H1 (cell line): ENCODE results near the gene UMODL1. TPM values are rescaled to one million over a fixed set of nuclear protein-coding genes. Genes with fewer than 3 reads are reported as not detected.
A peak's percentile ranks its signal among the peaks of the same experiment; 100 is the strongest.

Experiments used
- CTCF ChIA-PET: fragments of 300-600 bp; sonication (Branson Sonifier 250); formaldehyde crosslinking; loops from one replicate; lab custom pipeline; 2021; ENCODE audit not compliant: partially characterized antibody; lab: Charles Lee
- POLR2A ChIA-PET: fragments of 300-600 bp; sonication (Branson Sonifier 250); formaldehyde crosslinking; loops from one replicate; lab custom pipeline; 2021; ENCODE audit warnings: inconsistent platforms; ENCODE audit not compliant: partially characterized antibody; lab: Charles Lee
- DNase-seq, 2 experiments: peaks; one replicate each; pipeline versions ENCODE4 v3.0.0 to v3.0.0-alpha.2; 2010 to 2022; ENCODE audit warnings: low spot score in 2 of 2, low read depth in 1 of 2, mixed read lengths in 1 of 2
- FAIRE-seq: peaks from 2 replicates; lab custom pipeline; 2011; peaks lifted over from hg19 to GRCh38; lab: Jason Lieb, UNC
- H2AFZ ChIP-seq: 2 replicates; pipeline ENCODE4 v1.8.1; 2012; ENCODE audit warnings: low read length, inconsistent platforms
- H2AK5ac ChIP-seq: 2 replicates; pipeline ENCODE4 v1.6.1; 2013; ENCODE audit warnings: low read depth, low read length
- H2BK120ac ChIP-seq: replicated peaks from 2 replicates; pipeline ENCODE3; 2013; ENCODE audit warnings: low read depth, low read length, inconsistent platforms
- H2BK12ac ChIP-seq: 2 replicates; pipeline ENCODE4 v1.6.1; 2013; ENCODE audit warnings: low read depth, low read length
- H2BK15ac ChIP-seq: 2 replicates; pipeline ENCODE4 v1.6.1; 2013; ENCODE audit warnings: low read length
- H2BK20ac ChIP-seq: 2 replicates; pipeline ENCODE4 v1.6.1; 2013; ENCODE audit warnings: low read length
- H2BK5ac ChIP-seq: 2 replicates; pipeline ENCODE4 v1.6.1; 2013; ENCODE audit warnings: low read depth, low read length
- H3K14ac ChIP-seq: 2 replicates; pipeline ENCODE4 v1.6.1; 2013; ENCODE audit warnings: inconsistent platforms; ENCODE audit not compliant: insufficient read length
- H3K18ac ChIP-seq: 2 replicates; pipeline ENCODE4 v1.6.1; 2013; ENCODE audit warnings: low read length; ENCODE audit errors: extremely low read depth
- H3K23ac ChIP-seq: 2 replicates; pipeline ENCODE4 v1.6.1; 2013; ENCODE audit warnings: inconsistent platforms; ENCODE audit not compliant: insufficient read length
- H3K23me2 ChIP-seq: 2 replicates; pipeline ENCODE4 v1.6.1; 2013; ENCODE audit warnings: low read depth, low read length
- H3K27ac ChIP-seq: 2 replicates; pipeline ENCODE4 v1.6.1; 2011; ENCODE audit warnings: low read depth, low read length, inconsistent platforms
- H3K27me3 ChIP-seq, 4 experiments: replicated peaks in 1 of 4; 1 replicate in 1 of 4; 2 replicates in 3 of 4; pipeline versions ENCODE4 v1.6.1 to v1.8.1; 2011 to 2013; ENCODE audit warnings: low read length in 3 of 4, mild to moderate bottlenecking in 3 of 4, inconsistent platforms in 2 of 4, mixed read lengths in 2 of 4, moderate library complexity in 1 of 4; ENCODE audit not compliant: control insufficient read depth in 3 of 4, insufficient read depth in 3 of 4; ENCODE audit errors: extremely low read depth in 1 of 4
- H3K36me3 ChIP-seq, 4 experiments: 2 replicates each; pipeline versions ENCODE4 v1.6.1 to v1.8.1; 2011 to 2013; ENCODE audit warnings: mild to moderate bottlenecking in 4 of 4, low read length in 3 of 4, moderate library complexity in 2 of 4, control low read depth in 1 of 4, inconsistent platforms in 1 of 4; ENCODE audit not compliant: insufficient read depth in 4 of 4, control insufficient read depth in 2 of 4
- H3K4ac ChIP-seq: replicated peaks from 2 replicates; pipeline ENCODE3; 2013; ENCODE audit warnings: low read length, low read depth, mixed read lengths, inconsistent platforms; ENCODE audit not compliant: insufficient read length
- H3K4me1 ChIP-seq, 4 experiments: replicated peaks in 1 of 4; 1 replicate in 1 of 4; 2 replicates in 3 of 4; pipeline versions ENCODE4 v1.6.1 to v1.8.1; 2011 to 2013; ENCODE audit warnings: low read length in 3 of 4, inconsistent platforms in 2 of 4, mixed read lengths in 1 of 4; ENCODE audit not compliant: insufficient read depth in 4 of 4, control insufficient read depth in 3 of 4
- H3K4me2 ChIP-seq, 2 experiments: 2 replicates each; pipeline versions ENCODE4 v1.6.1 to v1.8.1; 2011 to 2013; ENCODE audit warnings: low read depth in 2 of 2, low read length in 2 of 2, control low read depth in 1 of 2, inconsistent platforms in 1 of 2, mild to moderate bottlenecking in 1 of 2; ENCODE audit not compliant: insufficient read depth in 1 of 2
- H3K4me3 ChIP-seq, 4 experiments: fragments of 200-600, 300-600 bp in 1 of 4; sonication (generic), shearing (Covaris generic), sonication (Bioruptor Twin) in 1 of 4; 2 replicates each; pipeline versions ENCODE4 v1.5.1 to v1.8.1; 2011 to 2016; ENCODE audit warnings: low read length in 4 of 4, low read depth in 3 of 4, control low read depth in 2 of 4, inconsistent platforms in 2 of 4, mild to moderate bottlenecking in 2 of 4, mixed read lengths in 1 of 4, moderate library complexity in 1 of 4; ENCODE audit not compliant: insufficient read depth in 2 of 4; ENCODE audit errors: extremely low read depth in 1 of 4
- H3K56ac ChIP-seq: replicated peaks from 2 replicates; pipeline ENCODE3; 2013; ENCODE audit warnings: low read depth, mild to moderate bottlenecking, mixed read lengths, low read length, inconsistent platforms; ENCODE audit not compliant: insufficient read length
- H3K79me1 ChIP-seq: 2 replicates; pipeline ENCODE4 v1.6.1; 2013; ENCODE audit warnings: low read depth, low read length, control low read depth
- H3K79me2 ChIP-seq, 2 experiments: 2 replicates each; pipeline versions ENCODE4 v1.6.1 to v1.8.1; 2012 to 2013; ENCODE audit warnings: low read length in 2 of 2, mild to moderate bottlenecking in 2 of 2, inconsistent platforms in 1 of 2; ENCODE audit not compliant: insufficient read depth in 2 of 2, control insufficient read depth in 1 of 2
- H3K9ac ChIP-seq, 4 experiments: replicated peaks in 1 of 4; 1 replicate in 1 of 4; 2 replicates in 3 of 4; pipeline versions ENCODE4 v1.6.1 to v1.8.1; 2011 to 2013; ENCODE audit warnings: low read depth in 3 of 4, low read length in 3 of 4, control low read depth in 2 of 4, mild to moderate bottlenecking in 2 of 4, moderate library complexity in 2 of 4, inconsistent platforms in 1 of 4; ENCODE audit errors: extremely low read depth in 1 of 4
- H3K9me3 ChIP-seq, 2 experiments: 2 replicates each; pipeline versions ENCODE4 v1.6.1 to v1.8.1; 2012 to 2013; ENCODE audit warnings: mild to moderate bottlenecking in 2 of 2, moderate library complexity in 2 of 2, control low read depth in 1 of 2, inconsistent platforms in 1 of 2, low read depth in 1 of 2, low read length in 1 of 2, mixed read lengths in 1 of 2; ENCODE audit not compliant: insufficient read depth in 2 of 2
- H4K20me1 ChIP-seq, 2 experiments: replicated peaks in 1 of 2; 2 replicates each; pipeline versions ENCODE3 to v1.8.1; 2011 to 2013; ENCODE audit warnings: inconsistent platforms in 2 of 2, low read length in 2 of 2, mild to moderate bottlenecking in 1 of 2; ENCODE audit not compliant: insufficient read depth in 2 of 2, control insufficient read depth in 1 of 2
- H4K5ac ChIP-seq: 2 replicates; pipeline ENCODE4 v1.6.1; 2013; ENCODE audit warnings: low read length, low read depth, mixed read lengths, inconsistent platforms; ENCODE audit not compliant: insufficient read length
- H4K8ac ChIP-seq: 2 replicates; pipeline ENCODE4 v1.8.0; 2013; ENCODE audit warnings: mild to moderate bottlenecking, moderate library complexity, low read length, inconsistent platforms; ENCODE audit not compliant: insufficient read depth; ENCODE audit errors: extremely low read depth
- H4K91ac ChIP-seq: replicated peaks from 2 replicates; pipeline ENCODE3; 2013; ENCODE audit warnings: low read length, mixed read lengths, inconsistent platforms; ENCODE audit not compliant: insufficient read length
- CHD1 ChIP-seq: IDR thresholded peaks from 2 replicates; pipeline ENCODE4 v1.6.1; 2012; ENCODE audit warnings: low read depth, low read length, improper control_type of control experiment
- KDM5A ChIP-seq: fragments of 200-600 bp; IDR thresholded peaks from 2 replicates; pipeline ENCODE4 v1.7.1; 2012; ENCODE audit warnings: mild to moderate bottlenecking, low read length, inconsistent platforms, mixed read lengths
- RNF2 ChIP-seq: fragments of 200-900, 300-1000 bp; sonication (generic); IDR thresholded peaks from 2 replicates; pipeline ENCODE4 v1.7.1; 2016; ENCODE audit warnings: borderline replicate concordance, low read depth, mild to moderate bottlenecking, antibody characterized with exemption, low read length; ENCODE audit not compliant: poor library complexity, severe bottlenecking; ENCODE audit errors: missing control alignments
- WGBS, 2 experiments: shearing (Covaris generic) in 1 of 2; methylation state at CpG; one replicate each; pipeline versions ENCODE4 v1.1.6 to v1.1.7; 2013 to 2015; ENCODE audit warnings: low lambda C conversion rate in 2 of 2, mixed read lengths in 2 of 2, inconsistent platforms in 1 of 2, low coverage in 1 of 2, missing lambda C conversion rate in 1 of 2; ENCODE audit not compliant: insufficient replicate concordance in 2 of 2, insufficient coverage in 1 of 2, insufficient read length in 1 of 2; ENCODE audit errors: extremely low coverage in 1 of 2, missing lambda C conversion rate in 1 of 2; 5-methylcytosine and 5-hydroxymethylcytosine counted together
- polyA plus RNA-seq, 7 experiments: library from polyadenylated mRNA; depleted of rRNA in 3 of 7; stranded (reverse) in 5 of 7; unstranded in 2 of 7; fragments of >200 nt in 5 of 7; fragments of 200-250 nt in 2 of 7; gene quantifications; 1 replicate in 5 of 7; 2 replicates in 1 of 7; 4 replicates in 1 of 7; pipeline versions ENCODE4 v1.2.1 to v1.2.3, GENCODE V29; 2011 to 2013; ENCODE audit warnings: missing spikeins in 2 of 7, mixed read lengths in 2 of 7
- total RNA-seq: library from RNA; stranded (reverse); fragmentation: NEBNext Ultra II Directional; extraction: Animal tissue kit (Norgen Biotek cat#: 25700); gene quantifications from 2 replicates; pipeline ENCODE4 v1.2.1, GENCODE V29; 2021

UMODL1 gene
- total and polyA plus RNA-seq, 2 of the 8 experiments (the other 6 are each of a cell fraction or from before 2014, with no cell fraction given): not detected

GRCh38 chr21:42124081-42124480 is 53.0 kb downstream of the UMODL1 start:
- Histone ChIP-seq H3K4me3 (no peak overlapping the region), H3K4me1 (peaks cover 0 to 6% (median 4%) of the 10 kb centered on the region in 4 experiments; a peak in 4 of 7 replicates), H3K79me2 (no peaks in the 10 kb centered on the region), H3K23me2 (peaks cover 3% of the 10 kb centered on the region; the same call in 1 of the 2 replicates), H3K56ac (no peak overlapping the region), H3K27me3 (no peaks in the 10 kb centered on the region), H2BK120ac (no peak overlapping the region), H3K79me1 (no peaks in the 10 kb centered on the region), H4K8ac (peak overlapping the region; percentile 9; the same call in 1 of the 2 replicates), H3K4me2 (no peak overlapping the region), H3K14ac (no peak overlapping the region), H4K20me1 (peaks cover 0 to 6% of the 10 kb centered on the region in 2 experiments), H4K5ac (no peak overlapping the region), H3K18ac (no peak overlapping the region), H2BK12ac (no peak overlapping the region), H2BK15ac (no peak overlapping the region), H3K9ac (no peak overlapping the region), H3K9me3 (no peaks in the 10 kb centered on the region), H2AFZ (no peak overlapping the region), H3K36me3 (no peaks in the 10 kb centered on the region; a peak in 1 of 8 replicates), H3K27ac (no peak overlapping the region), H2BK5ac (no peak overlapping the region), H4K91ac (no peak overlapping the region), H2BK20ac (no peak overlapping the region), H3K23ac (no peak overlapping the region), H2AK5ac (no peak overlapping the region), H3K4ac (no peak overlapping the region)
- 91% methylated on average over 10 of the region's 13 CpGs; no CpG with 5 or more reads in 1 of the 2 experiments for WGBS, 2 experiments
- ChIA-PET CTCF (interaction anchor here (0.7 to 2.2 kb wide), 4 partner anchors 11 to 307 kb away, joined by 3 to 8 read pairs (median 4); no protein-coding TSS in a partner anchor), POLR2A (no interaction called here)
- no peak for DNase-seq
- no peak for FAIRE-seq
- TF ChIP-seq KDM5A (no peak), RNF2 (no peak), CHD1 (no peak)
